H1 (cell line): ENCODE measurements around the gene IDE.
"Not testable (repeated sequence)": the region's sequence is repeated elsewhere in the genome, so short reads cannot be mapped to it uniquely, and the experiment has no call there.

Experiments used
- EZH2 ChIP-seq: fragments of 200-600 bp; sonication (generic); IDR thresholded peaks from 2 replicates; pipeline ENCODE4 v1.7.1; 2012; ENCODE audit warnings: low read depth, mild to moderate bottlenecking, moderate library complexity, low read length, inconsistent platforms; ENCODE audit not compliant: severe bottlenecking
- HDAC2 ChIP-seq, 2 experiments: fragments of 300-600 bp in 1 of 2; sonication (generic) in 1 of 2; IDR thresholded peaks; 2 replicates each; pipeline ENCODE4 v1.6.1; 2011 to 2012; ENCODE audit warnings: low read depth in 2 of 2, low read length in 2 of 2, mild to moderate bottlenecking in 2 of 2, moderate library complexity in 2 of 2, borderline replicate concordance in 1 of 2, inconsistent platforms in 1 of 2
- JUND ChIP-seq: IDR thresholded peaks from 2 replicates; pipeline ENCODE4 v1.6.1; 2011; ENCODE audit warnings: mild to moderate bottlenecking, improper control_type of control experiment, low read length
- NRF1 ChIP-seq: IDR thresholded peaks from 2 replicates; pipeline ENCODE4 v1.6.1; 2011; ENCODE audit warnings: mild to moderate bottlenecking, low read depth, low read length, improper control_type of control experiment
- RAD21 ChIP-seq, 2 experiments: IDR thresholded peaks in 1 of 2; conservative IDR thresholded peaks in 1 of 2; 2 replicates each; pipeline ENCODE4 v1.6.1; 2011; ENCODE audit warnings: low read depth in 2 of 2, low read length in 2 of 2, improper control_type of control experiment in 1 of 2, inconsistent platforms in 1 of 2, mild to moderate bottlenecking in 1 of 2, moderate library complexity in 1 of 2
- TBP ChIP-seq: IDR thresholded peaks from 2 replicates; pipeline ENCODE4 v1.6.1; 2011; ENCODE audit warnings: low read depth, low read length, improper control_type of control experiment
- YY1 ChIP-seq: IDR thresholded peaks from 2 replicates; pipeline ENCODE4 v1.6.1; 2011; ENCODE audit warnings: low read depth, mild to moderate bottlenecking, low read length
- TF ChIP-seq, protein P1 (sequence below): IDR thresholded peaks from 2 replicates; pipeline ENCODE4 v1.6.1; 2012; ENCODE audit warnings: inconsistent platforms
- TF ChIP-seq, protein P2 (sequence below), 3 experiments: IDR thresholded peaks; 1 replicate in 2 of 3; 2 replicates in 1 of 3; pipeline versions ENCODE4 v1.5.1 to v1.6.1; 2011; ENCODE audit warnings: low read length in 3 of 3, mild to moderate bottlenecking in 3 of 3, inconsistent platforms in 2 of 3, low read depth in 1 of 3, moderate library complexity in 1 of 3; ENCODE audit not compliant: insufficient read depth in 1 of 3; ENCODE audit errors: control extremely low read depth in 1 of 3

DNA sequence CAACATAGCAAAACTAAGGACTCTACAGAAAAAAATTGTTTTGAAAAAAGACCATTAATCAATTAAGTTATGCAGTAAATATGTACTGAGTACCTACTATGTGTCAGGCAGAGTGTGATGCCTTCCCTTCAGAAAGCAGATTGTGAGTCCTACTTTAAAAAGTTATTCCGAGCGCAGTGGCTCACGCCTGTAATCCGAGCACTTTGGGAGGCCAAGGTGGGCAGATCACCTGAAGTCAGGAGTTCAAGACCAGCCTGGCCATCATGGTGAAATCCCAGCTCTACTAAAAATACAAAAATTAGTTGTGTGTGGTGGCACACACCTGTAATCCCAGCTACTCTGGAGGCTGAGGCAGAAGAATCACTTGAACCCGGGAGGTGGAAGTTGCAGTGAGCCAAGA is 4.2 kb downstream of the IDE start:
- not testable (repeated sequence) for TF ChIP-seq EZH2; JUND; HDAC2 (IDR thresholded peaks at IDR 0.05; ENCODE audit: borderline replicate concordance in 1 of 2, low read depth in 2 of 2, low read length in 2 of 2); YY1; NRF1; TBP; RAD21 (IDR thresholded peaks at IDR 0.05 in 1 of 2, conservative IDR thresholded peaks at IDR 0.05 in 1 of 2; ENCODE audit: low read depth in 2 of 2, low read length in 2 of 2)
- TF ChIP-seq, protein P1, sequence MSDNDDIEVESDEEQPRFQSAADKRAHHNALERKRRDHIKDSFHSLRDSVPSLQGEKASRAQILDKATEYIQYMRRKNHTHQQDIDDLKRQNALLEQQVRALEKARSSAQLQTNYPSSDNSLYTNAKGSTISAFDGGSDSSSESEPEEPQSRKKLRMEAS = not testable (repeated sequence)
- TF ChIP-seq, protein P2, sequence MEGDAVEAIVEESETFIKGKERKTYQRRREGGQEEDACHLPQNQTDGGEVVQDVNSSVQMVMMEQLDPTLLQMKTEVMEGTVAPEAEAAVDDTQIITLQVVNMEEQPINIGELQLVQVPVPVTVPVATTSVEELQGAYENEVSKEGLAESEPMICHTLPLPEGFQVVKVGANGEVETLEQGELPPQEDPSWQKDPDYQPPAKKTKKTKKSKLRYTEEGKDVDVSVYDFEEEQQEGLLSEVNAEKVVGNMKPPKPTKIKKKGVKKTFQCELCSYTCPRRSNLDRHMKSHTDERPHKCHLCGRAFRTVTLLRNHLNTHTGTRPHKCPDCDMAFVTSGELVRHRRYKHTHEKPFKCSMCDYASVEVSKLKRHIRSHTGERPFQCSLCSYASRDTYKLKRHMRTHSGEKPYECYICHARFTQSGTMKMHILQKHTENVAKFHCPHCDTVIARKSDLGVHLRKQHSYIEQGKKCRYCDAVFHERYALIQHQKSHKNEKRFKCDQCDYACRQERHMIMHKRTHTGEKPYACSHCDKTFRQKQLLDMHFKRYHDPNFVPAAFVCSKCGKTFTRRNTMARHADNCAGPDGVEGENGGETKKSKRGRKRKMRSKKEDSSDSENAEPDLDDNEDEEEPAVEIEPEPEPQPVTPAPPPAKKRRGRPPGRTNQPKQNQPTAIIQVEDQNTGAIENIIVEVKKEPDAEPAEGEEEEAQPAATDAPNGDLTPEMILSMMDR (IDR thresholded peaks at IDR 0.05; ENCODE audit: control extremely low read depth in 1 of 3, insufficient read depth in 1 of 3, low read depth in 1 of 3, low read length in 3 of 3) = not testable (repeated sequence)
